Suprapubic skin (tissue), 4 donors: Measurements from ENCODE around the gene SND1. TPM values are rescaled to one million over a fixed set of nuclear protein-coding genes. Genes with fewer than 3 reads are reported as not detected.

Source experiments
- DNase-seq, 2 donors: peaks; one replicate each; pipeline ENCODE4 v3.0.0-alpha.2; 2019; ENCODE audit warnings: low spot score in 2 of 2
- H3K27ac ChIP-seq: fragments of 200-600 bp; sonication (generic); one replicate; pipeline ENCODE4 v1.5.1; 2019
- H3K27me3 ChIP-seq: fragments of 200-600 bp; sonication (generic); one replicate; pipeline ENCODE4 v1.5.1; 2019
- H3K36me3 ChIP-seq: fragments of 200-600 bp; sonication (generic); one replicate; pipeline ENCODE4 v1.5.1; 2019
- H3K4me1 ChIP-seq: fragments of 200-600 bp; sonication (generic); one replicate; pipeline ENCODE4 v1.5.1; 2019
- H3K4me3 ChIP-seq: fragments of 200-600 bp; sonication (generic); one replicate; pipeline ENCODE4 v1.5.1; 2019; ENCODE audit warnings: mild to moderate bottlenecking
- H3K9me3 ChIP-seq: fragments of 200-600 bp; sonication (generic); one replicate; pipeline ENCODE4 v1.5.1; 2019
- CTCF ChIP-seq, 2 donors: fragments of 200-600 bp in 1 of 2; fragments of 450-650 bp in 1 of 2; sonication (generic) in 1 of 2; IDR thresholded peaks; one replicate each; pipeline ENCODE4 v1.5.1; 2016 to 2019; ENCODE audit warnings: antibody characterized with exemption in 2 of 2, mild to moderate bottlenecking in 1 of 2, moderate library complexity in 1 of 2
- EP300 ChIP-seq: sonication (generic); formaldehyde crosslinking; IDR thresholded peaks from one replicate; pipeline ENCODE4 v1.6.1; 2017; ENCODE audit warnings: antibody characterized with exemption
- POLR2A ChIP-seq, 2 donors: fragments of 450-650 bp; IDR thresholded peaks; one replicate each; pipeline ENCODE4 v1.6.1; 2017; ENCODE audit warnings: antibody characterized with exemption in 2 of 2, mild to moderate bottlenecking in 2 of 2, moderate library complexity in 2 of 2
- POLR2AphosphoS5 ChIP-seq, 3 donors: sonication (generic); formaldehyde crosslinking; IDR thresholded peaks; one replicate each; pipeline ENCODE4 v1.6.1; 2017; ENCODE audit warnings: antibody characterized with exemption in 3 of 3
- WGBS: methylation state at CpG from one replicate; pipeline ENCODE4 v1.1.5; 2018; 5-methylcytosine and 5-hydroxymethylcytosine counted together
- total RNA-seq, 4 donors: library from RNA; depleted of rRNA; stranded (reverse); fragments of >200 nt; gene quantifications; one replicate each; pipeline ENCODE4 v1.1.0, GENCODE V29; 2016

SND1 gene
- total RNA-seq, 4 donors from 2014 or later: 72.2 to 99.8 (median 77.2) TPM

GRCh38 chr7:127916735-127917134, 264.7 kb downstream of the SND1 start:
- H3K27ac ChIP-seq: no peak overlapping the region
- no peaks in the 10 kb centered on the region for H3K36me3 ChIP-seq
- DNase-seq: no peak
- H3K4me1 ChIP-seq: no peaks in the 10 kb centered on the region
- H3K27me3 ChIP-seq: no peaks in the 10 kb centered on the region
- TF ChIP-seq POLR2AphosphoS5 (IDR thresholded peaks at IDR 0.05) (no peak), EP300 (no peak), CTCF (IDR thresholded peaks at IDR 0.05) (no peak), POLR2A (IDR thresholded peaks at IDR 0.05) (no peak)
- H3K9me3 ChIP-seq: no peaks in the 10 kb centered on the region
- H3K4me3 ChIP-seq: no peak overlapping the region
- WGBS: 93% methylated on average over 3 of the region's 3 CpGs

- Histone ChIP-seq H3K36me3 (no peaks in the 10 kb centered on the region), H3K27me3 (no peaks in the 10 kb centered on the region), H3K4me1 (no peaks in the 10 kb centered on the region), H3K27ac (no peak overlapping the region), H3K9me3 (no peaks in the 10 kb centered on the region), H3K4me3 (no peak overlapping the region)
- WGBS: 87% methylated on average over 8 of the region's 8 CpGs
- TF ChIP-seq POLR2A (IDR thresholded peaks at IDR 0.05) (no peak), POLR2AphosphoS5 (IDR thresholded peaks at IDR 0.05) (no peak), EP300 (no peak), CTCF (IDR thresholded peaks at IDR 0.05) (no peak)
- DNase-seq: no peak
These were observed 266.1 kb downstream of the SND1 start for GRCh38 chr7:127918130-127918529.

- H3K4me3 ChIP-seq: no peak overlapping the region
- TF ChIP-seq CTCF (IDR thresholded peaks at IDR 0.05): no peak
- TF ChIP-seq POLR2AphosphoS5 (IDR thresholded peaks at IDR 0.05): no peak
- TF ChIP-seq EP300: no peak
- TF ChIP-seq POLR2A (IDR thresholded peaks at IDR 0.05): no peak
These were observed 268.9 kb downstream of the SND1 start for GRCh38 chr7:127920787-127921438.

GRCh38 chr7:127922656-127923055, 270.7 kb downstream of the SND1 start:
- Histone ChIP-seq H3K4me1 (peaks cover 5% of the 10 kb centered on the region), H3K27me3 (no peaks in the 10 kb centered on the region), H3K4me3 (no peak overlapping the region), H3K36me3 (no peaks in the 10 kb centered on the region), H3K27ac (no peak overlapping the region), H3K9me3 (no peaks in the 10 kb centered on the region)
- WGBS: 95% methylated on average over 1 of the region's 1 CpG
- TF ChIP-seq POLR2AphosphoS5 (IDR thresholded peaks at IDR 0.05) (no peak), EP300 (no peak), POLR2A (IDR thresholded peaks at IDR 0.05) (no peak), CTCF (IDR thresholded peaks at IDR 0.05) (no peak)
- no peak for DNase-seq

More at GRCh38 chr7:127920787-127921438, 268.9 kb downstream of the SND1 start:
- no peaks in the 10 kb centered on the region for H3K36me3 ChIP-seq
- no peak for DNase-seq
- no peak overlapping the region for H3K27ac ChIP-seq
- no peaks in the 10 kb centered on the region for H3K9me3 ChIP-seq
- H3K27me3 ChIP-seq: no peaks in the 10 kb centered on the region
- 86% methylated on average over 2 of the region's 2 CpGs for WGBS
- no peaks in the 10 kb centered on the region for H3K4me1 ChIP-seq

- H3K27me3 ChIP-seq: no peaks in the 10 kb centered on the region
- no peak overlapping the region for H3K27ac ChIP-seq
- no peak for TF ChIP-seq EP300
- TF ChIP-seq CTCF (IDR thresholded peaks at IDR 0.05): no peak
- TF ChIP-seq POLR2AphosphoS5 (IDR thresholded peaks at IDR 0.05): no peak
- no peak for TF ChIP-seq POLR2A (IDR thresholded peaks at IDR 0.05)
- no peak for DNase-seq
- H3K4me1 ChIP-seq: peaks cover 5% of the 10 kb centered on the region
- peaks cover 9% of the 10 kb centered on the region for H3K36me3 ChIP-seq
- no peaks in the 10 kb centered on the region for H3K9me3 ChIP-seq
- H3K4me3 ChIP-seq: no peak overlapping the region
These were observed 272.9 kb downstream of the SND1 start for GRCh38 chr7:127924874-127925273.
